TTC549 (cell line): Measurements from ENCODE around the gene ZBTB20.

Source experiments
- FAIRE-seq: peaks from 2 replicates; lab custom pipeline; 2012; peaks lifted over from hg19 to GRCh38; lab: Jason Lieb, UNC

Gene ZBTB20

GRCh38 chr3:114437897-114438296 is 709.2 kb downstream of the ZBTB20 start:
- FAIRE-seq, result no peak

- FAIRE-seq, result no peak
Observed at GRCh38 chr3:114436182-114436581, 710.9 kb downstream of the ZBTB20 start.

DNA sequence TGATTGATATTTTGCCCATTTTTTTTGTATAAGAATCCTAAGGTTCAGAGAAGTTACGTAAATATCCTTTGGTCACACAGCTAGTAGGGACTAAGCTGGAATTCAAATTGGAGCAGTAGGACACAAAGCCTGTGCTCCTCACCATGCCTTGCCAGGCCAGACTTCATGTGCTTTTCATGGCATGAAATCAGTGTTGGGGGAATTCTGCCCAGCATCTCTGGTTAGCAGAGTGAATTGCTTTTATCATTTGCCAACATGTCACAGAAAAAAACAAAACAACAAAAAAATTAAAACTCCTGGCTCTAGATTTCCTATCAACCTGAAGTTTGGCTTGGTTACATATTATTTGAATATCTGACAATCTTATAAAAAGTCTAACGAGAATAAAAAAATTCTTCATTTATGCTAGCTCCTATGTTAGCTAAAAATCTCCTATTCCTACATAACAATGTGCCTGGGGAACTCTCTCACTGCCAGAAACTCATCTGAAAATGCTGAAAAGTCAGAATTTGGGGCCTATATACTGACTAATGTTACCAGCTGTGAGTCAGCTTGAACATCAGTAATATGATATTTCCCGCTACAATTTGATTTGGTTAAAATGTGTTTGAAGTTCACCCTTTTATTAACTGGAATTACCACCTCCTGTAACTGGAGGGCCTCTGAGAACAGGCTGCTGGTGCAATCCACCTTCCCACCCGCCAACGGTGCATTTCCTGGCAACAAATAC is 711.5 kb downstream of the ZBTB20 start:
- FAIRE-seq, result no peak

GRCh38 chr3:114432310-114432709 is 714.8 kb downstream of the ZBTB20 start:
- FAIRE-seq, result no peak

GRCh38 chr3:114428044-114428595 is 719.0 kb downstream of the ZBTB20 start:
- FAIRE-seq, result no peak

GRCh38 chr3:114427285-114428043 is 719.6 kb downstream of the ZBTB20 start:
- no peak for FAIRE-seq

DNA sequence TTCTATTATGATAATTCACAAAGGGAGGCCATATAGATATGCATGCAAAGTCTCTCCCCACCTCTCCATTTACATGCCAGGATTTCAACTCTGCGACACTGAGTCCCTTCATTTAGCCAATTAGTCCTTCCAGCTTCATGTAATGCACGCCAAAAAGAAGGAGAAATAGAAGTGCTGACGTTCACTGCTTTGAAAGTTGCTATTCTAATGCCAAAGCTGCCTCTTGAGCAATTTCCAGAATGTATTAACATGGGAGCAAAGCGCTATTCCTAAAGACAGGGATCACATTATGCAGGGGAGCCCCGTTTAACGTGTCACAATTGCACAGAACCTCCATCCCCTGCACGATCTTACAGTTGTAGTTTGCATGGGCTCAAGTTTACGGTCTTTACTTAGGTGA is 722.8 kb downstream of the ZBTB20 start:
- FAIRE-seq, result no peak

GRCh38 chr3:114421204-114421603 is 725.9 kb downstream of the ZBTB20 start:
- FAIRE-seq, result no peak

- no peak for FAIRE-seq
Observed at GRCh38 chr3:114420072-114420471, 727.0 kb downstream of the ZBTB20 start.

GRCh38 chr3:114418724-114419543 is 728.2 kb downstream of the ZBTB20 start:
- FAIRE-seq, result peak; percentile 38

DNA sequence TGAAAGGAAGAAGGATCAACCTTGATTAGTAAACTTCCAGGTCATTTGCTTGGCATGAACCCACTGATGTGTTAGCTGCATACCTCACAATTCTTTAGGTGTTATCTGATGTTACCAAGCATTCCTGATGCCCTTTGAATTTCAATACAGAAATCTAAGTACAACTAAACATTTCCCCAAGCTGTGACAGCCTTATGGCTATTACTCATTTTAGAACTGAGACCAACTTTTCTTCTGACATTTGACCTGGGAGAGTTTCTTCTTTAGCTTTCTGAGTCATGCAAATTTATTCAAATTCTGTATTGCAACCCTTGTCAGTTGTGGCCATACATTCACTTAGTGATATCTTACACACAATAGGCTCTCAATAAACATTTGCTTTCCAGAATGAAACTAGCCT is 729.0 kb downstream of the ZBTB20 start:
- FAIRE-seq, result no peak

DNA sequence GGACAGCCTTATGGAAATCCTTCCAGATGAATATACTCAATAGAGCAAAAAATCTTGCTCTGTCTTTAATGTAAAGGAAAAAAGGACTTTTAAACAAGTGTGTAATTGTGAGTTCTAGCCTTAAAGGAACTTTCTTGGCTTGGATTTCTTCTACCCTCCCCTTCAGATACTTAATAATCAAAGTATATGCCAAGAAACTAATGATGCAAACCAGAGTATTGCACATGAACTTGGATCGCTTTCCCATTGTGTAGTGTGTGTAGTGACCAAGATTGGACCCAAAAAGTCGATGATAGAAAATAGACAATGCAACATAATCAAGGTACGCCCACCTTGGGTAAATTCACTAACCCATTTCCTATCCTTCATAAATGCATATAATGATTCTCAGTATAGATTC is 729.4 kb downstream of the ZBTB20 start:
- no peak for FAIRE-seq

GRCh38 chr3:114417265-114417664 is 729.8 kb downstream of the ZBTB20 start:
- FAIRE-seq, result no peak

DNA sequence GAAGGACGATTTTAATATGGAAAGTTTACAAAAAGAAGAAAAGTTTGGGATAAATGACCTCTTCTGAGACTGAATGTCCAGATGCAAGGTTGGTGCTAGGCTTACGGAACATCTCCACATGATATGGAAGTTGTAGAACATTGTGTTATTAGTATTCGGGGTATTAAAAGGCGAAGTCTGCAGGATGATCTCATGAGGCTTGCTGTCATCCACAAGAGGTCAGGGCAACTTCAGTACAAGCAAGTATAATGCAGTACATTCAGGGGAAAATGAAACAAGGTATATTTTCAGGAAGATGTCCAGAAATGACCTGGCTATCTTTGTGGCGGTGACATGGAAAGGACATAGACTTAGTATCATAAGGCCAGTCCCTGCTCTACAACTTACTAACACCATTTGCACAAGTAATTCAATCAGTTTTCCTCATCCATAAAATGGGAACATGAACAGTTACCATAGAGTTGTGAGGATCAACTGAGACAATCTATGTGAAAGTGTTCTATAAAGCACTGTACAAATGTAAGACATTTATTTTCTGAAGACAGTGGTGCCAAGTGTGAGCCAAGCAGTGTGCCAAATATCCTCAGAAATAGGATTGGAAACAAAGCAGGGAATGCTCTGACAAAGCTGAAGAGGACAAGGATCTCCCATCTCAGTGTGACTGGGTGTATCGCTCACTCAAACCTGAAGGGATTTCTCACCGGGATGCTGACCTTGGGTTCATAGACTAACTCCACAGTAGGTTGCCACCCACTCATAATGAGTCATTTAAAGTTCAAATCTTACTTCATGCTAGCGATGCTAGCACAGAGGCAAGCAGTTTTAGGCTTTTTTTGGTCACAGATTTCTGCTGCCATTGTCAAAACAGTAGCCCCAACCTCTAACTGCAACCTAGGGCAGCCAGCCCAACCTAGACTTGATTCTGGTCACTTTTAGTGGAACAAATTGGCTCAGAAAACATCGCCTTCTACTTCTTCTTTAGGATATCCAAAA is 735.0 kb downstream of the ZBTB20 start:
- FAIRE-seq, result no peak

GRCh38 chr3:114411190-114411668 is 735.9 kb downstream of the ZBTB20 start:
- no peak for FAIRE-seq

- FAIRE-seq, result no peak
Observed at GRCh38 chr3:114408736-114409670, 738.1 kb downstream of the ZBTB20 start.

DNA sequence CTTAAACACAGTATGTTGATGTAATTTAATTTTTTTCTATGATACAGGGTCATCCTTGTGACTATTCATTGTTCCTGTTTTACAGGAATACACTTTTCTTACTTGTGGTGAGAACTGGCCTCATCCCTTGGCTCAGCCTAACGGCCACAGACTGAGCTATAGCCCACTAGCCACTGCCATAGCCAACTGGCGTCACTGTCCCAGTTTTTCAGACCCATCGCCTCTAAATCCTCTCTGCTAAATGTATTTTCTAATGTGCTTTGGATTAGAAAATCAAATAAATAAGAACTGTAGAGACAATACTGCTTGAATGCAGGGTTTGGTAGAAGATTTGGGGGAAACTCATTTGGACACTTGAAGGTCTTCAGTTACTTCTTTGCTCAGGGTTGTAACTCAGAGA is 740.2 kb downstream of the ZBTB20 start:
- no peak for FAIRE-seq

GRCh38 chr3:114406286-114406685 is 740.8 kb downstream of the ZBTB20 start:
- FAIRE-seq, result no peak

DNA sequence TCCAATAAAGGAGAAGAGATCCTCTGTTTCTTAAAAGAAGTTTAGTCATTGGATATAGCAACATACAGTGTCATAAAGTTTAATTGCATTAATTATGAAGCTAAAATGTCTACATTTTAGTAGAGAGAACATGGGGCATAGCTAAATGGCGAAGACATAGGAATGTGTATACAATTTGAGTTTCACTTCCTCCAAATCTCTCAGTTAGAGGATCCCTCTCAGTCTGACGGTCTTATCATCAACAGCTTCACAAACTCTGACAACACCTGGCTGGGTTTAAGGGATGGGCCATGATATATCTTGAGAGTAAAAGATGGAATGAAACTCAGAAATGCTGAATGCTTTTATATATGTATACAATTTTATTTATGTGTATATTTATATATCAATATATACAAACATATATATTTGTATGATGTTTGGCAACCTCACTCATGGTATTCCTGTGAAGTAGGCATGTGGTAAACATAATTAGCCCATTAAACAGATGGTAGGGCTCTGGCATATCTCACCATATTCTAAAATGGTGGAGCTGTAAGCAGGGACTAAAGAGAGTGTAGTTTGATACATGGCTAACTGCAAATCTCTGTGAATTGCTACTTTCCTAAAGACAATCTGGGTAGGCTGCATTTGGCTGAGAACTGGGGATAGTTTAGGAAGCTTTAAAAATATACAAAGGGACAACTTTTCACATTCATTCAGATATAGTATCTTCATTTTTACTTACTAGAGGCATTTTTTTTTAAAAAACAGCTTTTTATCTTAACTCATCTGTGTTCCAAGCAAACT is 741.7 kb downstream of the ZBTB20 start:
- FAIRE-seq, result no peak
